ENCODE data around the gene SLC7A6OS.

The SLC7A6OS gene

GRCh38 chr16:68344252-68344651 is 33.5 kb upstream of the SLC7A6OS start:
- no peak for DNase-seq (ENCODE audit: low spot score)

DNA sequence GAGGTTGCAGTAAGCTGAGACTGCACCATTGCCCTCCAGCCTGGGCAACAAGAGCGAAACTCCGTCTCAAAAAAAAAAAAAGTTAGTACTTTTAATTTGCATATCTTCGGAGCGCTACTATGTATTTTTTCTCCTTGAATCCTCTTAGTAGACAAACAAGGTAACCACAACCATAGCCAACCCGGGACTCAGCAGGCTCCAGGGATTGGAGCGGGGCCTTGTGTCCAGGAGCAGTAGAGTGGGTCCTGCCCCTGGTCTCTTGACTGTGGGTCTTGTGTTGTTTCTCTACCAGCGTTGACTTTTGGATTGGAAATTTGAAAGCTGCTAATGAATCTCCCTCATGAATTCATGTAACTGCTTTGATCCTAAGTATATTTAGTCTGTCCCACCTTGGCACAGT is 32.4 kb upstream of the SLC7A6OS start:
- DNase-seq (ENCODE audit: low spot score): no peak

GRCh38 chr16:68342620-68343019 is 31.9 kb upstream of the SLC7A6OS start:
- no peak for DNase-seq (ENCODE audit: low spot score)

- no peak for DNase-seq (ENCODE audit: low spot score)
Observed at GRCh38 chr16:68339214-68339613, 28.5 kb upstream of the SLC7A6OS start.

DNA sequence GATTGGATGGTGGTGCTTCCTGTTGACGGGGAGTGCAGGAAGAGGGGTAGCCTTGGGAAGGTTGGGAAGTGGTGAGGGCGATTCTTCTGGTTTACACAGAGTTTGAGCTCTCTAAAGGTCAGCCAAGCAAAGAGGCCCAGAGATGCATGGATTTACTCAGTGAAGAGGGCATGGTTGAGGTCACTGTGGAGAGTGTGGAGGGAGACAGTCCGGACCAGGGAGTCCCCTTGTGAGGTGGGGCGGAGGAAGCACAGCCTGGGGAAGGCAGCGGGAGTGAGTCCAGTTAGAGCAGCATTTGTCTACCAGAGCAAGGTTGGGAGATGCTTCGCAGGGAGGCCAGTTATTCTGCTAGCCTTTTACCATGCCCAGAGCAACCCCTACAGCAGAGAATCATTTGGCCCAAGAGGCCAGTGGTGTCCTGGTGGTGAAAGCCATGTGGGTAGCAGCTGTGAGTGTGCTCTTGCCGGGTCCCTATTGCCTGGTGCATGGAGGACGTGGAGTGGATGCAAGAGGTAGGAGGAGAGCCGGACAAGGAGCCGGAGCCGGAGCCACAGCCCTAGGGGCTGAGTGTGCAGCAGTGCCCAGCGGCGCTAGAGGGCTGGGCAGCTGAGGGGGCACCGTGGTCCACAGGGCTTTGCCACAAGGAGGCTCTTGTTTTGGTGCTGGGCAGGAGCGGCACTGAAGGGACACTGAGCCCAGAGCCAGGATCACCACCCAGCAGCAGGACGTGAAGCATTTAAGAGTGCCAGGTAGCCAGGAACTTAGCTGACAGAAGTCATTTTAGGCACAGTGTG is 27.8 kb upstream of the SLC7A6OS start:
- no peak for DNase-seq (ENCODE audit: low spot score)

- DNase-seq (ENCODE audit: low spot score): no peak
Observed at GRCh38 chr16:68335175-68335574, 24.4 kb upstream of the SLC7A6OS start.

DNA sequence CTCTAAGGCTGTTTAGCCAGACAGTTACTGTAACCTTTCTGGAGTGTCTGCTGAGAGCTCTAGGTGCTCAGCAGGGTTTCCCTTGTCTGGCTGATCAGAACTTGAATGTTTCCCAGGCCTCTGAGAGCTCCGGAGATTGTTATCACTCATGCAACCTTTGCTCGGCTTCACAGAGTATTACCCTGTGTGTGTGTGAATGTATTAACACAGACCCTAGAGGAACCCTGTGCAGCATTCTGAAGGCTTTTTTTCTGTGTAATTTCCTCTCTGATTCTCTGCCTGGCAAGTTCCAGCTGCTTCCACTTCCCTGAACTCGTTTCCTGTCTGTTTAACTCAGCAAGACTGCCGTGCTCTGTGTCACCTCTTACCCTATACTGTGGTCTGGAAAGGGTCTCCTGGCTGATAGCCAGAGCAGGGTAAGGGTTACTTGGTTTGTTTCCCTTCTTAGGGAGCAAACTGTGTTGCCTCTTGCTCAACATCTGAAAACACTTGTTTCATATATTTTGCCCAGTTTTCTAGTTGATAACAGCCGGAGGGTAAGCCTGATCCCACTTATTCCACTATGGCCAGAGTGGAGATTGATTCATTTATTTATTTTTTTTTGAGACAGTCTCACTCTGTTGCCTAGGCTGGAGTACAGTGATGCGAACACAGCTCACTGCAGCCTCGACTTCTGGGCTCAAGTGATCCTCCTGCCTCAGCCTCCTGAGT is 21.8 kb upstream of the SLC7A6OS start:
- no peak for DNase-seq (ENCODE audit: low spot score)

DNA sequence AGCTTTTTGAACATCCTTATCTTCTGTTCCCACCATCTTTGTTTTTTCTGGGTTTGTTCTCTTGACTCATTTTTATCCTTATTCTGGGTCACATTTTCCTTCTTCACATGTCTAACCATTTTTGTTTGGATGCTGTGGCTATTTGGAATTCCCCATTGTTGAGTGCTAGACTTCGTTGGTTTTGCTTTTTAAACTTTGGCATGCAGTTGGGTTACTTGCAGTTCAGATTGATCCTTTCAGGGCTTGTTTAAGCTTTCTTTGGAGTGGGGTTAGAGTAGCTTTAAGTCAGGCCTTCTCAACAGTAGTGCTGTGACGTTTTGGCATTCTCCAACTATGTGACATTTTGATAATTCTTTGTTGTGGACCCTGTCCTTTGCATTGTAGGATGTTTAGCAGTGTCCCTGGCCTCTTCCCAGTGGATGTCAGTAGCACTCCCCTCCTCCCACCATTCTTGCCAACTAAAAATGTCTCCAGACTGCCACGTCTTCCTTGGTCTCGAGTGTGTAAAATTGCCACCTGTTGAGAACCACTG is 21.2 kb upstream of the SLC7A6OS start:
- no peak for DNase-seq (ENCODE audit: low spot score)

GRCh38 chr16:68328860-68329390 is 18.2 kb upstream of the SLC7A6OS start:
- no peak for DNase-seq (ENCODE audit: low spot score)

GRCh38 chr16:68328151-68328859 is 17.6 kb upstream of the SLC7A6OS start:
- DNase-seq (ENCODE audit: low spot score): peak; percentile 84

DNA sequence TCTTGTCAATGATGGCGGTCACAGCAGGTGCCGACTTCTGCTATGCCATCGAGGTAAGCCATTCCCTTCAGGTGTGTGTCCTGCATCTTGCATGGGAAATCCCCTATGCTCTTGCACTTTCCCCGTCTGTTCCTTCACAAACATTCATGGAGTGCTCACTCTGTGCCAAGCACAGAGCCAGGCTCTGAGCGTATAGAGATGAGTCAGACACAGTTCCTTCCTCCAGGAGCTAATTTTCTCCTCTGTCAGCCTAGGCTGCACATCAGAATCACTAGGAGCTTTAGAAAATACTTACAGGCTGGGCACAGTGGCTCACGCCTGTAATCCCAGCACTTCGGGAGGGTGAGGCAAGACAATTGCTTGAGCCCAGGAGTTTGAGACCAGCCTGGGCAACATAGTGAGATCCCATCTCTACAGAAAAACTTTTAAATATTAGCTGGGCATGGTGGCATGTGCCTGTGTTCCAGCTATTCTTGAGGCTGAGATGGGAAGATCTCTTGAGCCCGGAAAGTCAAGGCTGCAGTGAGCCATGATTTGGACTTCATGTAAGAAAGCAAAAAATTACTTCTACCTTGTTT is 14.1 kb upstream of the SLC7A6OS start:
- no peak for DNase-seq (ENCODE audit: low spot score)

DNA sequence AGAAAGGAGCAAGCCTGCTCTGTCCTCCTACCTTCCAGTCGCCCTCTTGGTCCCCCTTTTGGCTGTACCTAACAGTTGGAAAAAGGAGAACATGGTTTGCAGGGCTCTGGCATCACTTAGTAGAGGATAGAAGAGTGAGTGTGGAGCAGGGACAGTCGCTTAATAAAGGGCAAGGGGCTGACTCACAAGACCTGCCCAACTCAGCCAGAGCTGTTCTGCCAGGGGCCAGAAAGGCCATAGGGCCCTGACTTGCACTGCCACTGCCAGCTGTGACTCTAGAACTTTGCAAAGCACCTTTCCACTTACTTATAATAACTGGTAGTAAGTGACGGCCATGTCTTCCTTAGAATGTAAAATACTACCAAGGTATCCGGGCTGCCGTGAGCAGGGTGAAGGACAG is 13.6 kb upstream of the SLC7A6OS start:
- no peak for DNase-seq (ENCODE audit: low spot score)

DNA sequence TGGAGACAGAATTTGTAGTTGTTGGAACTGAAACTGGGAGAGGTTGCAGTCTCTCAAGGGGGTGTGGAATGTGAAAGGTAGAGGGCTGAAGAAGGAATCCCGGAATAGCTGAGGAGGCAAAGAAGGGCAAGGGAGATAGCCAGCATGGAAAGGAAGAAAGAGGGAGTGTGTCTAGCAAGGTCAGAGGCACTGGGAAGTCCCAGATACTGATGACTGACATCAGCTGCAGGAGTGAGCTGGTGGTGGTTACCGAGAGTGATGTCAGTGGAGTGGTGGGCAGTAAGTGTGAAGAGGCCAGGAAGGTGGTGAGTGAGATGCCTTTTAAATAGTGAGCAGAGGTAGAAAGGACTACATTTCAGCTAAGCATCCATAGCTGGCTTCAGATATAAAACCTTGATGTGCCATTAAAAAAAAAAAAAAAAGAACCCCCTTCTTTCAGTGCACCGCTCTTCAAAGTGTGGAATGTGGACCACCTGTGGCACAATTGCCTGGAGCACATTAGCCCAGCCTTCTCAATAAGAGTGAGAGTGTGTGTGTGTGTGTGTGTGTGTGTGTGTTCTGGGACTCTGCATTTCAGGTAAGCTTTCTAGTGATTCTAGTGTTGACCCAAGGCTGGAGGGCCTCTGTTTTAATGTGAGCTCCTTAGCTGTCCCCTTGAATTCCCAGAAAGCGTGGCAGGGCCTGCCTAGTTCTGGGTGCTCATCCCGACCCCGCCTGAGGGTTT is 8.6 kb upstream of the SLC7A6OS start:
- peak; percentile 2 for DNase-seq (ENCODE audit: low spot score)

GRCh38 chr16:68313116-68313515 is 2.4 kb upstream of the SLC7A6OS start:
- no peak for DNase-seq (ENCODE audit: low spot score)

GRCh38 chr16:68310437-68310773 is 341 bp downstream of the SLC7A6OS start:
- DNase-seq (ENCODE audit: low spot score): no peak

GRCh38 chr16:68309799-68310198 is 947 bp downstream of the SLC7A6OS start:
- peak; percentile 15 for DNase-seq (ENCODE audit: low spot score)

DNA sequence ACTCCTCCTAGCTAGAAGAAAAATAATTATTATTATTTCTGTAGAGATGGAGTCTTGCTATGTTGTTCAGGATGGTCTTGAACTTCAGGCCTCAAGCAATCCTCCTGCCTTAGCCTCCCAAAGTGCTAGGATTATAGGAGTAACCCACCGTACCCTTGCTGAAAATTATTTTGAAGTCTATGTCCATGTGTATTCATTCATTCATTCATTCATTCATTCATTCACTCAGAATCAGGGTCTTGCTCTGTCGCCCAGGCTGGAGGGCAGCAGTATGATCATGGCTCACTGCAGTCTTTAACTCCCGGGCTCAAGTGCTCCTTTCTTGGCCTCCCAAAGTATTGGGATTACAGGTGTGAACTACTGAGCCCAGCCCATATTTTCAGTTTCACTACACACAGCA is 4.1 kb downstream of the SLC7A6OS start:
- DNase-seq (ENCODE audit: low spot score): no peak

- no peak for DNase-seq (ENCODE audit: low spot score)
Observed at GRCh38 chr16:68300734-68301459, 9.8 kb downstream of the SLC7A6OS start.

DNA sequence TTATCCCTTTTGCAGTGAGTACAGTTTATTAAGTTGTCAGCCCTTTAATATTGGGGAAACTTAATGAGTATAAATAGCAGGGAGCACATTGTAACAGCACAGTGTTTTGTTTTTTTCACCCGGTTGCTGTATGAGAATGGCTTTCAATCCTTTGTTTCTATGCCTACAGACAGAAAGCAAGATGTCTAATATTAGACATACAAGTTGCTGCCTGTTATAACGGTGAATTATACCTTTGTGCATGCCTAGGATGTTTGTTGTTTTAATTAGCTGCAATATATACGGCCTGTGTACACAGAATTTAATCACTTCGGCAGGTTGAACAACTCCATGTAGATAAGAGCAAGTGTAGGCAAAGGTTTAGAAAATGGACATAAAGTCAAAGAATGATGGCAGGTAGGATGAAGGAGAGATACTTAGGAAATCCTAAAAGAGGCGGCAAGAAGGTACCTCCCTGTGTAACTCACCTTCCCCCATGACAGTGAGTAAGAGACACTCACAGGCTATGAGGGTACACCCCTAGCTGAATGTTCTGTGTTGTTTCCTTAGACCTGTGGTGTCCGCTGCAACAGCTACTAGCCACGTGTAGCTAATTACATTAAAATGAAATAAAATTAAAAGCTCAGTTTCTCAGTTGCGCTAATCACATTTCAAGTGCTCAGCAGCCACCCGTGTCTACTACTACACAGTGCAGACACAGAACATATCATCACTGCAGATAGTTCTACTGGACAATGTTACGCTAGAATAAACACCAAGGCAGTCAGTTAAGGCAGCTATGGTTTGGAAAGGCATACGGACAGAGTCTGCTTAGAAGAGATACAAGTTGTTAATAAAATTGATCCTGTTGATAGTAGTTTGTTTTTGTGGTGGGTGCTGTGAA is 10.9 kb downstream of the SLC7A6OS start:
- DNase-seq (ENCODE audit: low spot score): no peak
